ENCODE data around the gene IMMP2L. TPM values are rescaled to one million over a fixed set of nuclear protein-coding genes. Genes with fewer than 3 reads are reported as not detected.

The IMMP2L gene
- total and polyA plus RNA-seq, 4 experiments from 2014 or later: 23.5 to 32.2 (median 29.5) TPM

- no peaks in the 10 kb centered on the region for H3K4me1 ChIP-seq (ENCODE audit: insufficient read depth, low read length)
- no peaks in the 10 kb centered on the region for H3K9me3 Mint-ChIP-seq
- H3K4me3 Mint-ChIP-seq: no peak overlapping the region
- ChIA-PET CTCF (ENCODE audit: partially characterized antibody) (no interaction called here), POLR2A (ENCODE audit: partially characterized antibody) (no interaction called here)
- H3K27ac Mint-ChIP-seq: no peak overlapping the region
- DNase-seq: no peak
- no peaks in the 10 kb centered on the region for H3K27me3 Mint-ChIP-seq
- intact Hi-C loops (cut with micrococcal nuclease): no loop called here
- no peak overlapping the region for H3K4me3 ChIP-seq (ENCODE audit: low read length in 2 of 2)
- H3K4me1 Mint-ChIP-seq: no peaks in the 10 kb centered on the region
- no peak overlapping the region for H3K27ac ChIP-seq (ENCODE audit: low read depth, low read length)
- H3K36me3 Mint-ChIP-seq: peaks cover 0 to 14% of the 10 kb centered on the region in 2 donors
- H3K36me3 ChIP-seq (ENCODE audit: insufficient read depth, low read length): no peaks in the 10 kb centered on the region
- H3K27me3 ChIP-seq (ENCODE audit: insufficient read depth, low read length): no peaks in the 10 kb centered on the region
- no peaks in the 10 kb centered on the region for H3K9me3 ChIP-seq (ENCODE audit: control insufficient read depth in 1 of 2, low read length in 2 of 2)
Observed at GRCh38 chr7:111164442-111164841, 397.9 kb downstream of the IMMP2L start.

DNA sequence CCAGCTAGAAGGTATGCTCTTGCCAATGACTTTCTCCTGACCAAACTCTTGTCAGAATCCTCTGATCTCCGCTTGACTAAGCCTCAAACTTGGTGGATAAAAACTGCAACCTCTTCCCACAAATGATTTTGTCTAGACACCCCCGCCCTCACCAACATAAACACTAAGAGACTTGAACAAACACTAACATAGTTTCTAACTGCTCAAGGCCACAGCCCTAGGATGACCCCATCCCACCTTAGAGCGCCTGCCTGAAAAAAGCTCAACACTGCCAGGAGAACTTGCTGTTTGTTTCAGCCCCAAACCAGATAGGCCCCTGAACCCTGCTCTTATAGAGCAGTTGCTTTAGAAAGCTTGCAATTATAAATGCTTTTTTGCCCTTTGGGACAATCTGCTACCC lies 399.6 kb downstream of the IMMP2L start:
- ChIA-PET CTCF (ENCODE audit: partially characterized antibody) (no interaction called here), POLR2A (ENCODE audit: partially characterized antibody) (interaction anchor here (0.9 kb wide), 1 partner anchor 23 kb away, joined by 3 read pairs; no protein-coding TSS in a partner anchor)
- H3K27me3 Mint-ChIP-seq: no peaks in the 10 kb centered on the region
- H3K4me3 ChIP-seq (ENCODE audit: low read length in 2 of 2): no peak overlapping the region
- H3K4me3 Mint-ChIP-seq: no peak overlapping the region
- DNase-seq: no peak
- H3K4me1 Mint-ChIP-seq: no peaks in the 10 kb centered on the region
- H3K9me3 ChIP-seq (ENCODE audit: control insufficient read depth in 1 of 2, low read length in 2 of 2): no peaks in the 10 kb centered on the region
- H3K27me3 ChIP-seq (ENCODE audit: insufficient read depth, low read length): no peaks in the 10 kb centered on the region
- H3K9me3 Mint-ChIP-seq: no peaks in the 10 kb centered on the region
- intact Hi-C loops (cut with micrococcal nuclease): no loop called here
- H3K36me3 Mint-ChIP-seq: peaks cover 0 to 6% of the 10 kb centered on the region in 2 donors
- no peak overlapping the region for H3K27ac ChIP-seq (ENCODE audit: low read depth, low read length)
- H3K27ac Mint-ChIP-seq: no peak overlapping the region
- H3K36me3 ChIP-seq (ENCODE audit: insufficient read depth, low read length): no peaks in the 10 kb centered on the region
- H3K4me1 ChIP-seq (ENCODE audit: insufficient read depth, low read length): no peaks in the 10 kb centered on the region

GRCh38 chr7:111160297-111160696 lies 402.0 kb downstream of the IMMP2L start:
- Histone ChIP-seq H3K4me3 (ENCODE audit: low read length in 2 of 2) (no peak overlapping the region), H3K36me3 (ENCODE audit: insufficient read depth, low read length) (no peaks in the 10 kb centered on the region), H3K27ac (ENCODE audit: low read depth, low read length) (no peak overlapping the region), H3K4me1 (ENCODE audit: insufficient read depth, low read length) (no peaks in the 10 kb centered on the region), H3K9me3 (ENCODE audit: control insufficient read depth in 1 of 2, low read length in 2 of 2) (no peaks in the 10 kb centered on the region), H3K27me3 (ENCODE audit: insufficient read depth, low read length) (no peaks in the 10 kb centered on the region)
- H3K4me1 Mint-ChIP-seq: peaks cover 1 to 8% (median 7%) of the 10 kb centered on the region in 4 donors
- H3K27ac Mint-ChIP-seq: no peak overlapping the region
- no peaks in the 10 kb centered on the region for H3K36me3 Mint-ChIP-seq
- H3K9me3 Mint-ChIP-seq: no peaks in the 10 kb centered on the region
- H3K4me3 Mint-ChIP-seq: no peak overlapping the region
- ChIA-PET CTCF (ENCODE audit: partially characterized antibody) (no interaction called here), POLR2A (ENCODE audit: partially characterized antibody) (no interaction called here)
- DNase-seq: no peak
- intact Hi-C loops (cut with micrococcal nuclease): no loop called here
- no peaks in the 10 kb centered on the region for H3K27me3 Mint-ChIP-seq

- no peaks in the 10 kb centered on the region for H3K27me3 Mint-ChIP-seq
- peaks cover 1 to 8% (median 7%) of the 10 kb centered on the region in 4 donors for H3K4me1 Mint-ChIP-seq
- ChIA-PET CTCF (ENCODE audit: partially characterized antibody) (no interaction called here), POLR2A (ENCODE audit: partially characterized antibody) (no interaction called here)
- Histone ChIP-seq H3K9me3 (ENCODE audit: control insufficient read depth in 1 of 2, low read length in 2 of 2) (no peaks in the 10 kb centered on the region), H3K27me3 (ENCODE audit: insufficient read depth, low read length) (no peaks in the 10 kb centered on the region), H3K4me1 (ENCODE audit: insufficient read depth, low read length) (no peaks in the 10 kb centered on the region), H3K4me3 (ENCODE audit: low read length in 2 of 2) (no peak overlapping the region), H3K36me3 (ENCODE audit: insufficient read depth, low read length) (no peaks in the 10 kb centered on the region), H3K27ac (ENCODE audit: low read depth, low read length) (no peak overlapping the region)
- intact Hi-C loops (cut with micrococcal nuclease): no loop called here
- H3K36me3 Mint-ChIP-seq: no peaks in the 10 kb centered on the region
- no peak overlapping the region for H3K4me3 Mint-ChIP-seq
- DNase-seq: no peak
- no peaks in the 10 kb centered on the region for H3K9me3 Mint-ChIP-seq
- H3K27ac Mint-ChIP-seq: no peak overlapping the region
Observed at GRCh38 chr7:111159426-111159825, 402.9 kb downstream of the IMMP2L start.

DNA sequence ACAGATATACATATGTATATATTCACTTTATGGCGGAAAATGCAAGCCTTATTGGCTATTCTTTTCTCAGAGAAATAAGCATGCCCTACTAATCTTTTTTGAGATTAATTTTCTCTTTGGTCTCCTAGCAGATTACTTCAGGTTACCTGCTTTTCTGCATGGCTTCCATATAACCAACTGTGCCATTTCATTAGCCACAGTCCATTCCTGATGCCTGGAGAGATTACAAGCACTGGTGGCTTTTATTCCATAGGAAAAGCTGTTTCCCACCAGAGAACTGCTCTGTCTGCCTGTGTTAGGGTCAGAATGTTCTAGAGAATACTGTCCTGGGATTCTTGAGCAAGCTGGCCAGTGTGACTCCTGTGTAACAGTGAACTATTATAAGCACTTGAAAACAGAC lies 411.6 kb downstream of the IMMP2L start:
- POLR2A ChIA-PET (ENCODE audit: partially characterized antibody): no interaction called here

DNA sequence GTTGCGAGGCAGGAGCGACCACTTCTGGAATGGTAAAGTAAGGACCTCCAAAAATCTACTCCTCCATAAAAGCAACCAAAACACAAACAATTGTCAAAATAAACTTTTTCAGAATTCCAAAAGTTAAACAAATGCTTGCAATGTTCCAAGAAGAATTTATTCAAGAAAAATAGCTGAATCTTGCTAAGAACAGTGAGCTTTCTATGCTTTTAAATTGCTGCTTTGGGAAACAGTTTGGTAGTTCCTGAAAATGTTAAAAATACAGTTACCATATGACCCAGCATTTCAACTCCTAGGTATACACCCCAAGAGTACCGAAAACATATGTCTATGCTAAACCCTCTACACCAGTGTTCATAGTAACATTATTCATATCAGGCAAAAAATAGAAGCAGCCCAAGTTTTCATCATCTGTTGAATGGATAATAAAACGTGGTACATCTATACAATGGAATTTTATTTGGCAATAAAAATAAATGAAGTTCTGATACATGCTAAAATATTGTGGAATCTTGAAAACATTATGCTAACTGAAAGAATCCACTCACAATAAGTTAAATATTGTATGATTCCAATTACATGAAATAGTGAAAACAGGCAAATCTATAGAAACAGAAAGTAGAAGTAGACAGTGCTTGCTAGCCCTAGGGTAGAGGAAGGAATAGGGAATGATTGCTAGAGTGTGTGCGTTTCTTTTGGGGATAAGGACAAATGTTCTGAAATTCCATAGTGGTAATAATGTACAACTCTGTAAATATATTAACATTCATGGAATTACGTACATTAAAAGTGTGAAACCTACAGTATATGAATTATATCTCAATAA lies 414.4 kb downstream of the IMMP2L start:
- Histone ChIP-seq H3K27me3 (ENCODE audit: insufficient read depth, low read length) (no peaks in the 10 kb centered on the region), H3K27ac (ENCODE audit: low read depth, low read length) (no peak overlapping the region), H3K4me3 (ENCODE audit: low read length in 2 of 2) (no peak overlapping the region), H3K9me3 (ENCODE audit: control insufficient read depth in 1 of 2, low read length in 2 of 2) (no peaks in the 10 kb centered on the region), H3K36me3 (ENCODE audit: insufficient read depth, low read length) (no peaks in the 10 kb centered on the region), H3K4me1 (ENCODE audit: insufficient read depth, low read length) (no peaks in the 10 kb centered on the region)
- Mint-ChIP-seq H3K9me3 (no peaks in the 10 kb centered on the region), H3K27me3 (no peaks in the 10 kb centered on the region), H3K4me3 (no peak overlapping the region), H3K36me3 (no peaks in the 10 kb centered on the region), H3K27ac (no peak overlapping the region), H3K4me1 (no peaks in the 10 kb centered on the region)
- ChIA-PET CTCF (ENCODE audit: partially characterized antibody) (no interaction called here), POLR2A (ENCODE audit: partially characterized antibody) (no interaction called here)
- intact Hi-C loops (cut with micrococcal nuclease): no loop called here
- DNase-seq: no peak

More for the DNA sequence above, 411.6 kb downstream of the IMMP2L start:
- Histone ChIP-seq H3K36me3 (ENCODE audit: insufficient read depth, low read length) (no peaks in the 10 kb centered on the region), H3K4me1 (ENCODE audit: insufficient read depth, low read length) (no peaks in the 10 kb centered on the region), H3K9me3 (ENCODE audit: control insufficient read depth in 1 of 2, low read length in 2 of 2) (no peaks in the 10 kb centered on the region), H3K4me3 (ENCODE audit: low read length in 2 of 2) (no peak overlapping the region), H3K27me3 (ENCODE audit: insufficient read depth, low read length) (no peaks in the 10 kb centered on the region), H3K27ac (ENCODE audit: low read depth, low read length) (no peak overlapping the region)
- no peak overlapping the region for H3K4me3 Mint-ChIP-seq
- CTCF ChIA-PET (ENCODE audit: partially characterized antibody): no interaction called here
- H3K27ac Mint-ChIP-seq: no peak overlapping the region
- no peak for DNase-seq
- no peaks in the 10 kb centered on the region for H3K27me3 Mint-ChIP-seq
- no peaks in the 10 kb centered on the region for H3K36me3 Mint-ChIP-seq
- intact Hi-C loops (cut with micrococcal nuclease): no loop called here
- no peaks in the 10 kb centered on the region for H3K4me1 Mint-ChIP-seq
- no peaks in the 10 kb centered on the region for H3K9me3 Mint-ChIP-seq

DNA sequence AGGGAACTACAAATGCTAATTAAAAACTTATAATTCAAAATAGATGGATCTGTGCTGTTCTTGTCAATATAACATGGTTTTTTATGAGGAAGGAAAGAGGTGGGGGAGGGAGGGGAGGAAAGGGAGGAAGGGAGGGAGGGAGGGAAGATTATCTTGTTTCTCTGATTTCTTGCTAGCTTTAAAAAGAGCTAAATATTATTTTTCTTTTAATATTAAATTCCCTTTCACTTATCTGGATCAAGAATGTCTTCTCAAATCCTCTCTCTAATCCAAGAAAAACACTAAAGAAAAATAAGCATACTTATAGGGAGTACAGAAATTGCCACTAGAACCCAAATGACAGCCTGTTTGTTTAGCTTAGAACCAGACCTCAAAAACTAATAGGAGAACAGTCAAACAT lies 416.2 kb downstream of the IMMP2L start:
- Mint-ChIP-seq H3K4me3 (no peak overlapping the region), H3K9me3 (no peaks in the 10 kb centered on the region), H3K27ac (no peak overlapping the region), H3K27me3 (no peaks in the 10 kb centered on the region), H3K36me3 (peaks cover 0 to 2% of the 10 kb centered on the region in 2 donors), H3K4me1 (no peaks in the 10 kb centered on the region)
- ChIA-PET CTCF (ENCODE audit: partially characterized antibody) (no interaction called here), POLR2A (ENCODE audit: partially characterized antibody) (no interaction called here)
- Histone ChIP-seq H3K27me3 (ENCODE audit: insufficient read depth, low read length) (no peaks in the 10 kb centered on the region), H3K36me3 (ENCODE audit: insufficient read depth, low read length) (no peaks in the 10 kb centered on the region), H3K27ac (ENCODE audit: low read depth, low read length) (no peak overlapping the region), H3K4me1 (ENCODE audit: insufficient read depth, low read length) (no peaks in the 10 kb centered on the region), H3K9me3 (ENCODE audit: control insufficient read depth in 1 of 2, low read length in 2 of 2) (no peaks in the 10 kb centered on the region), H3K4me3 (ENCODE audit: low read length in 2 of 2) (no peak overlapping the region)
- DNase-seq: no peak
- intact Hi-C loops (cut with micrococcal nuclease): no loop called here
